GM18861 (cell line): ENCODE results near the gene ZNF385B.

Source experiments
- ATAC-seq: cut with Tn5 transposase; IDR thresholded peaks from one replicate; pipeline ENCODE4 v1.9.1; 2021; ENCODE audit not compliant: unreplicated experiment

Gene ZNF385B

GRCh38 chr2:179751163-179751809 lies 110.1 kb downstream of the ZNF385B start:
- no peak for ATAC-seq

- ATAC-seq = no peak
These were observed 112.2 kb downstream of the ZNF385B start for GRCh38 chr2:179749210-179749609.

GRCh38 chr2:179746981-179747380 lies 114.4 kb downstream of the ZNF385B start:
- ATAC-seq = no peak

GRCh38 chr2:179745635-179746256 lies 115.7 kb downstream of the ZNF385B start:
- no peak for ATAC-seq

DNA sequence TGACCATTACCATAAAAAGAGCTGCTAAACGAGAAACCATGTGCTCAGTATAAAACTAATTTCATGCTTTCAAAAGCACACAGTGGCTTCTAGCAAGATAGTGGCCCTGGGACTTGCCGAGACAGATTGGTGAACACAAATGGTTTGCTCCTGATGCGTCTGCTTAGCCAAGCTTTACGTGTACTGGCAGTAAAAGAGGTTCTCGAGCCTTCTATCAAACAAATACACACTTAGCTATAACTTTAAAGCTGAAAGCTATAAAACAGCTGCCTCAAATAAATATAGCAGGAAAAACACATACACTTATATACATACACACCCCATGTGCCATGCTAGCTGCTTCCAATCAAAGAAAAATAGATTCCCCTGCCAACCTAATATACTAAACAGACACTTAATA lies 117.0 kb downstream of the ZNF385B start:
- no peak for ATAC-seq

GRCh38 chr2:179741317-179741716 lies 120.1 kb downstream of the ZNF385B start:
- ATAC-seq = no peak

GRCh38 chr2:179729966-179730365 lies 131.4 kb downstream of the ZNF385B start:
- ATAC-seq = no peak

DNA sequence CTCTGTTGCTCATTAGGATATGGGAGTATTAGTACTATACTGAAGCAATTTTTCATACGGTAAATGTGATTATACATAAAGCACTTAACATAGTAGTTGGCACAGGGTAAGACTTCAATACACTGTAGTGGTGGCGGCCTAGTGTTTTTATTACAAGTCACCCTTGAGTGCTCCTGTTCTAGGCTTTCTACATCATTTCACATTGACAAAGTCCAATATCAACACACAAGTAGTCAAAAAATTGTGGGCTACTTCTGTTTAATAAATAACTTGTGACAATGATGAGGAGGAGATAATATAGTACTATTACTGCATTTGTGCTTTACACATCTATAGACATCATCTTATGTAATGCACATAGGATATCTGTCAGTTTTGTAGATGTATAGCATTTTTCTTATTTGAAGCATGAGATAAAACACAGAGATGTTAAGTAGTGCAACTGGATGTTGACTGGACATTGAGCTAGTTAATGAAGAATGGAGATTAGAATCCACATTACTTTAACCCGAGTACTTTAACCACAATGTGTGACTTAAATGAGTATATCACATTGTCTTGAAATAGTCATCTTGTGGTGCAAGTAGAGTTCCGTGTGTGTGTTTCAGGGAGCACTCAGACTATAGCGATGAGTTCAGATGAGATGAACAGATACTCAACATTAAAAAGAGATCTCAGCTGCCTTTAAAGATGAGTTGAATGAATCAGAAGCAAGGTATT lies 134.8 kb downstream of the ZNF385B start:
- no peak for ATAC-seq

- no peak for ATAC-seq
These were observed 137.0 kb downstream of the ZNF385B start for GRCh38 chr2:179724403-179724802.

- ATAC-seq = no peak
These were observed 141.1 kb downstream of the ZNF385B start for GRCh38 chr2:179720173-179720772.

- no peak for ATAC-seq
These were observed 145.5 kb downstream of the ZNF385B start for GRCh38 chr2:179715871-179716270.

GRCh38 chr2:179715196-179715595 lies 146.2 kb downstream of the ZNF385B start:
- ATAC-seq = no peak

DNA sequence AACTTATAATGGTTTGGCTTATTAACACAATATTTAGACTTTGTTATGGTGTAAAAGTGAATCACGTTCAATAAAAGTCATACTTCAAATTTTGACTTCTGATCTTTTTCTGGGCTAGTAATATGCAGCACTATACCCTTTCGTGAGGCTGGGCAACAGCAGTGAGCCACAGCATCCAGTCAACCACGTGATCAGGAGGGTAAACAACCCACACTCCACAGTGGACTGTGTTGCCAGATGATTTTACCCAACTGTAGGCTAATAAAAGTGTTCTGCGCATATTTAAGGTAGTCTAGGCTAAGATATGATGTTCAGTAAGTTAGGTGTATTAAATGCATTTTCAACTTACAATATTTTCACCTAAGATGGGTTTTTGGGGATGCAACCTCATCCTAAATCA lies 148.6 kb downstream of the ZNF385B start:
- ATAC-seq = no peak

GRCh38 chr2:179711375-179711774 lies 150.0 kb downstream of the ZNF385B start:
- ATAC-seq = no peak

DNA sequence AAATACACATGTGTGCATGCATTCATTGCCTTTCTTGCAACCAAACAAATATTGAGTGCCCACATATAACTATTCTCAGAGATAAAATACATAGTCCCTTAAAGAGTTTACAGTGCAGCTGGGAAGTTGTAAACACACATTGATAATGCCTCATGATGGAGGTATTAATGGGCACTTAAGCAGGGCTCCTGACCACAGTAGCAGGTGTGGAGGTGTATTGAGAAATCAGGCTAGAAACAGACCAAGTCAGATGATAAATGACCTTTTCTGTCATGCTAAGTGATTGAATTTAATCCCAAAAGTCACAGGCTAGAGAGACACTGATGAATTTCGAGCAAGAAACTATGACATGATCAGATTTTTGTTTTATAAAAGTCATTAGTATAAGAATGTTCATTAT lies 157.7 kb downstream of the ZNF385B start:
- ATAC-seq = no peak

DNA sequence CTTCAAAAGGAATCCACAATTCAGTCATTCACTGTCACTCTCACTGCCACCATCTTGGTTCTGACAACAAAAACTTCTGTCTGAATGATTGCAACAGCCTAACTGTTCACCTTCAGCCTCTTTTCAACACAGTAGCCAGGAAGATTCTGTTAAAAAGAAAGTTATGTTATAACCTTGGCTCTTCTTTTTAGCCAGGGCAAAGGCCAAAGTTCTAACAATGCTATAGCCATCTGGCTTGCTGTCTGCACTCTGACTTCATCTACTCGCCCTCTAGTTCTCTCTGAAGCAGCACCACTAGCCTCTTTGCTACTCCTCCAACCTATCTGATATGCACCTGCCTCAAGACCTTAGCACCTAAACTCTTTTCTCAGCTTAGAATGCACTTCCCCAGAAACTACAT lies 158.5 kb downstream of the ZNF385B start:
- ATAC-seq = no peak

DNA sequence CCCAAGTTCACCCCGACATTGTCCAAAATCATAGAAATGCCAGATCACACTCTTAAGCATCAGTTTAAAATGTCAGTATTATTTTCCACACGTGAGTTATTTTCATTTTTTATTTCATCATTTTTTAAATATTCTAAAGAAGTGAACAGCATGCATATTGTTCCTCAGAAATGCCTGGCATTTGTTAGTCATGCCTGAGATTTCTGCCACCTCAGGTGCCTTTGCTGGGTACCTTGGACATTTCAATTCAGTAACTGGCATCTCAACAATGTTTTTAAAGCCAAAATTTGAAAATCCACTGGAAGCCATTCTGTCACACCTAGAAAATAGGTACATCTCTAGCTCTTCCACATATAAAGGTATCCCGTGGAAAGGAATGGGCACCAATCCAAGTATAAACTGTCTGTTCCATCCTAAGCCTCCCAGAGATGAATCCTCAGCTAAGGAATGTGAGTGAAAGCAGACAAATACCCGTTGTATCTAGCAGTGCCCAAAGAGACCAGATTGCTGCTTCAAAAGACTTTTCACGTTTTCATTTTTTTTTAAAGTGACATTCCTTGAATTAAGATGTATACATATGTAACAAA lies 159.8 kb downstream of the ZNF385B start:
- no peak for ATAC-seq

GRCh38 chr2:179695486-179695885 lies 165.9 kb downstream of the ZNF385B start:
- no peak for ATAC-seq

DNA sequence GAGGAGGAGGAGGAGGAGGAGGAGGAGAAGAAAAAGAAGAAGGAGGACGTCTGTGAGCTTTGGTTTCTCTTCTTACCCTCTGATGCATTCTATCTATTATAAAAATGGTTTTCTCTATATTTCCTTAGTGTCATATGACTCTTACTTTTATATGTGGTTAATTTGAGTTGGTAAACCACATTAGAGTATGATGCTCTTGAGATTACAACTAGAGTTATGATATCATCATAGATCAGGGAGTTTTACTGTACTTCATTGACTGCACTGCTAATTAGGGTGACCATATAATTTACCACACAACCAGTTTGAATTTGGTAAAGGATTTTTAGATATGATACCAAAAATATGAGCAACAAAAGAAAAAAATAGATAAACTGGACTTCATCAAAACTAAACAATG lies 166.4 kb downstream of the ZNF385B start:
- ATAC-seq = no peak

DNA sequence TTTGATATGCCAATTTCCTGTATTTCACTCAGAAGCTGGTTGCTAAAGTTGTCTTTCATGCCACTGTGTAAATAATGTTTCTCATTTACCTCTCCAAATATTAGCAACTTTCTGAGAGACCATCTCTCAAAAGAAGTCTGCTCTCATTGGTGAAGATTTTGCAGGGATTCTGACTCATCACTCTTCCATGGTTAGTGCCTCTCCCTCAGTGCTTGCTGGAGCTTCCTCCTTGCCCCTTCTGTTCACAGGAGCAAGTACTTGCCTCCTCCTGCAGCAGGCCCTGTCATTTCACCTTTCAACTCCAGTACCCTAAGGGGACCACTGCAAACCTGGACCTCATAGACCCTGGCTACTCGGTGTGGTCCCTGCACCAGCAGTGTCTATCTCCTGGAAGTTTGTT lies 168.8 kb downstream of the ZNF385B start:
- ATAC-seq = no peak

- no peak for ATAC-seq
These were observed 169.4 kb downstream of the ZNF385B start for GRCh38 chr2:179692043-179692442.

DNA sequence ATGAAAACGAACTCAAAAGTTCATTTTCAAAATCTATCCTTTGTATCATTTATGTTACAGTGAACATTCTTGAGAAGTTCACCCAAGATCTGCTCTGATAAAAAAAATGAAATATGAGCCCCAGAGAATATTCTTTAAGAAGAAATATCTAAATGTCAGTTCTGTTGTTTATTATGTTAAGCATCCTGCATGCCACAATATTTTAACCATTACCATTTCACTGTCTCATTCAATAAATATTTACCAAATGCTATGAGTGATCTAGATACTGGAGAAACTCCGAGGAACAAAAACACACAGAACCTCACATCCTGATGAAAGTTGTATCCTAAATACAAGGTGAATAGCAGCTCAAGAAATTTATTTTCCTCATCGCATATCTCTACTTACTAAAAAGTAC lies 170.2 kb downstream of the ZNF385B start:
- ATAC-seq = no peak
